Keratinocyte (primary cell): ENCODE results near the gene FPR1. TPM values are rescaled to one million over a fixed set of nuclear protein-coding genes. Genes with fewer than 3 reads are reported as not detected.

ENCODE experiments used
- DNase-seq: peaks from one replicate; pipeline ENCODE4 v3.0.0-alpha.2; 2011; ENCODE audit warnings: low read depth, missing footprints, low spot score
- FAIRE-seq: peaks from 2 replicates; lab custom pipeline; 2011; peaks lifted over from hg19 to GRCh38; lab: Jason Lieb, UNC
- H2AFZ ChIP-seq: 2 replicates; pipeline ENCODE4 v1.6.0; 2012; ENCODE audit warnings: low read length, control low read depth, inconsistent platforms; ENCODE audit not compliant: control insufficient read depth
- H3K27ac ChIP-seq: 2 replicates; pipeline ENCODE4 v1.5.1; 2011; ENCODE audit warnings: low read length; ENCODE audit not compliant: control insufficient read depth, insufficient read depth
- H3K27me3 ChIP-seq: 3 replicates; pipeline ENCODE4 v1.6.0; 2011; ENCODE audit warnings: low read length; ENCODE audit not compliant: control insufficient read depth, insufficient read depth; ENCODE audit errors: extremely low read depth
- H3K36me3 ChIP-seq, 2 experiments: 2 replicates in 1 of 2; 3 replicates in 1 of 2; pipeline ENCODE4 v1.5.1; 2011; ENCODE audit warnings: low read length in 2 of 2, mild to moderate bottlenecking in 1 of 2; ENCODE audit not compliant: control insufficient read depth in 2 of 2, insufficient read depth in 2 of 2; ENCODE audit errors: extremely low read depth in 1 of 2
- H3K4me1 ChIP-seq: 3 replicates; pipeline ENCODE4 v1.5.1; 2011; ENCODE audit warnings: low read length; ENCODE audit not compliant: control insufficient read depth, insufficient read depth; ENCODE audit errors: extremely low read depth
- H3K4me2 ChIP-seq: 3 replicates; pipeline ENCODE4 v1.6.0; 2011; ENCODE audit warnings: low read depth, low read length; ENCODE audit not compliant: control insufficient read depth, insufficient read depth; ENCODE audit errors: extremely low read depth
- H3K4me3 ChIP-seq, 3 experiments: fragments of 200-600 bp in 1 of 3; sonication (generic) in 1 of 3; 2 replicates in 2 of 3; 3 replicates in 1 of 3; pipeline ENCODE4 v1.5.1; 2011 to 2016; ENCODE audit warnings: low read length in 3 of 3, mild to moderate bottlenecking in 3 of 3, control low read depth in 2 of 3, inconsistent platforms in 1 of 3, low read depth in 1 of 3, mixed read lengths in 1 of 3, mixed run types in 1 of 3, moderate library complexity in 1 of 3; ENCODE audit not compliant: control insufficient read depth in 2 of 3, insufficient read depth in 2 of 3; ENCODE audit errors: extremely low read depth in 1 of 3
- H3K79me2 ChIP-seq: 2 replicates; pipeline ENCODE4 v1.6.0; 2012; ENCODE audit warnings: low read length; ENCODE audit not compliant: control insufficient read depth, insufficient read depth
- H3K9ac ChIP-seq: 3 replicates; pipeline ENCODE4 v1.6.0; 2011; ENCODE audit warnings: low read length; ENCODE audit not compliant: control insufficient read depth, insufficient read depth; ENCODE audit errors: extremely low read depth
- H3K9me1 ChIP-seq: 3 replicates; pipeline ENCODE4 v1.6.0; 2011; ENCODE audit warnings: low read length; ENCODE audit not compliant: control insufficient read depth, insufficient read depth; ENCODE audit errors: extremely low read depth
- H3K9me3 ChIP-seq: 2 replicates; pipeline ENCODE4 v1.5.1; 2012; ENCODE audit warnings: low read depth, low read length; ENCODE audit not compliant: control insufficient read depth
- H4K20me1 ChIP-seq: 3 replicates; pipeline ENCODE4 v1.6.0; 2011; ENCODE audit warnings: low read length; ENCODE audit not compliant: control insufficient read depth, insufficient read depth; ENCODE audit errors: extremely low read depth
- EZH2 ChIP-seq: IDR thresholded peaks from one replicate; pipeline ENCODE4 v1.6.1; 2012; ENCODE audit warnings: inconsistent platforms, mild to moderate bottlenecking, low read length, moderate library complexity
- dilution Hi-C: fragments of 300-500 bp; cut with MboI; formaldehyde crosslinking; loops from one replicate; pipeline ENCODE4 v1.7.0; 2020; ENCODE audit warnings: low sequenced_read_pairs; ENCODE audit not compliant: extremely low pct_ligation_motif_present
- polyA plus RNA-seq, 5 experiments: library from polyadenylated mRNA; depleted of rRNA in 3 of 5; stranded (reverse) in 3 of 5; stranded (forward) in 1 of 5; unstranded in 1 of 5; fragments of >200 nt; gene quantifications; 1 replicate in 1 of 5; 2 replicates in 3 of 5; 3 replicates in 1 of 5; pipeline versions ENCODE4 v1.2.1 to v1.2.3, GENCODE V29; 2011 to 2012; ENCODE audit warnings: missing spikeins in 2 of 5, low read depth in 1 of 5, low replicate concordance in 1 of 5
- TF ChIP-seq, protein P1 (sequence below), 3 experiments: IDR thresholded peaks in 1 of 3; conservative IDR thresholded peaks in 1 of 3; optimal IDR thresholded peaks in 1 of 3; 2 replicates in 2 of 3; 3 replicates in 1 of 3; pipeline versions ENCODE3 to v1.5.1; 2011; ENCODE audit warnings: low read length in 3 of 3, mild to moderate bottlenecking in 3 of 3, moderate library complexity in 2 of 3, control low read depth in 1 of 3, inconsistent platforms in 1 of 3; ENCODE audit not compliant: insufficient read depth in 2 of 3; ENCODE audit errors: extremely low read depth in 1 of 3

FPR1 gene
- polyA plus RNA-seq, 1 donor (not counting 4 experiments of a cell fraction or from before 2014, with no cell fraction given), result 2.4 TPM

DNA sequence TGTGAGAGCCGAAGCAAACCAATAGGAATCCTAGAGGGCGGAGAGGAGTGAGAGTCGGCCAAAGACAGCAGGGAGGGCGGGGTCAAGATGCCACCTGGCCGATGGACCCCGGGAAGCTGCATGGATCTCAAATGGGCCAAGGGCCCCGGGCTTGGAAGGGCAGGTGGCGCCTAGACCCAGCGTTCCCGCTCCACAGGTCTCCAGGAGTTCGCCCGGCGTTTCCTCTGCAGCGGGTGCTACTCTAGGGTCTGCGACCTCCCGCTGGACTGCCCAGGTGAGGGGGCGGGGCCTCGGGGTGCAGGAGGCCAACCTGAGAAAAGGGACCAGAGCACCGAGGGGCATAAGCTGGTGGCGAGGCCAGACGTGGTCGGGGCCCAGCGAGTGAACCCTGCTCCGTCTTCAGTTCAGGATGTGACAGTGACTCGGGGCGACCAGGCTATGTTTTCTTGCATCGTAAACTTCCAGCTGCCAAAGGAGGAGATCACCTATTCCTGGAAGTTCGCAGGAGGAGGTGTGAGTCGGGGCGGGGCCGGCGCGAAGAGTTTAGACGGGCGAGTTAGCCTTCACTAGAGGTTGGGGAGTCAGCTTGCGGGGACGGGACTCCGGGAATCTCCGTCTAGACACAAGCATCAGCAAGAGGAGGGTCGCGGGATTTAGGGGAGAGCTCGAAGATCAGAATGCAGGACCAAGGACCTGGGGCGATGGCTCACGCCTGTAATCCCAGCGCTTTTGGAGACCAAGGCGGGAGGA, 48.7 kb downstream of the FPR1 start:
- H3K4me3 ChIP-seq, result peak overlapping the region; percentile 62 to 83 (median 65)
- H3K79me2 ChIP-seq, result peaks cover 6% of the 10 kb centered on the region
- no peak for DNase-seq
- H3K27ac ChIP-seq, result peak overlapping the region; percentile 84
- FAIRE-seq, result peak; percentile 48
- H3K4me2 ChIP-seq, result peak overlapping the region; percentile 84
- H3K9me3 ChIP-seq, result no peaks in the 10 kb centered on the region
- peak overlapping the region; percentile 90 for H3K9ac ChIP-seq
- dilution Hi-C loops, result no loop called here
- H4K20me1 ChIP-seq, result peaks cover 5% of the 10 kb centered on the region
- H3K4me1 ChIP-seq, result peaks cover 24% of the 10 kb centered on the region
- TF ChIP-seq, protein P1, sequence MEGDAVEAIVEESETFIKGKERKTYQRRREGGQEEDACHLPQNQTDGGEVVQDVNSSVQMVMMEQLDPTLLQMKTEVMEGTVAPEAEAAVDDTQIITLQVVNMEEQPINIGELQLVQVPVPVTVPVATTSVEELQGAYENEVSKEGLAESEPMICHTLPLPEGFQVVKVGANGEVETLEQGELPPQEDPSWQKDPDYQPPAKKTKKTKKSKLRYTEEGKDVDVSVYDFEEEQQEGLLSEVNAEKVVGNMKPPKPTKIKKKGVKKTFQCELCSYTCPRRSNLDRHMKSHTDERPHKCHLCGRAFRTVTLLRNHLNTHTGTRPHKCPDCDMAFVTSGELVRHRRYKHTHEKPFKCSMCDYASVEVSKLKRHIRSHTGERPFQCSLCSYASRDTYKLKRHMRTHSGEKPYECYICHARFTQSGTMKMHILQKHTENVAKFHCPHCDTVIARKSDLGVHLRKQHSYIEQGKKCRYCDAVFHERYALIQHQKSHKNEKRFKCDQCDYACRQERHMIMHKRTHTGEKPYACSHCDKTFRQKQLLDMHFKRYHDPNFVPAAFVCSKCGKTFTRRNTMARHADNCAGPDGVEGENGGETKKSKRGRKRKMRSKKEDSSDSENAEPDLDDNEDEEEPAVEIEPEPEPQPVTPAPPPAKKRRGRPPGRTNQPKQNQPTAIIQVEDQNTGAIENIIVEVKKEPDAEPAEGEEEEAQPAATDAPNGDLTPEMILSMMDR (optimal IDR thresholded peaks at IDR 0.05 in 1 of 3, IDR thresholded peaks at IDR 0.05 in 1 of 3, conservative IDR thresholded peaks at IDR 0.05 in 1 of 3; ENCODE audit: extremely low read depth in 1 of 3, insufficient read depth in 2 of 3, low read length in 3 of 3), result no peak
- TF ChIP-seq EZH2, result no peak
- peaks cover 19 to 27% of the 10 kb centered on the region in 2 experiments for H3K36me3 ChIP-seq
- H2AFZ ChIP-seq, result no peak overlapping the region
- no peaks in the 10 kb centered on the region for H3K27me3 ChIP-seq
- H3K9me1 ChIP-seq, result peaks cover 2% of the 10 kb centered on the region

DNA sequence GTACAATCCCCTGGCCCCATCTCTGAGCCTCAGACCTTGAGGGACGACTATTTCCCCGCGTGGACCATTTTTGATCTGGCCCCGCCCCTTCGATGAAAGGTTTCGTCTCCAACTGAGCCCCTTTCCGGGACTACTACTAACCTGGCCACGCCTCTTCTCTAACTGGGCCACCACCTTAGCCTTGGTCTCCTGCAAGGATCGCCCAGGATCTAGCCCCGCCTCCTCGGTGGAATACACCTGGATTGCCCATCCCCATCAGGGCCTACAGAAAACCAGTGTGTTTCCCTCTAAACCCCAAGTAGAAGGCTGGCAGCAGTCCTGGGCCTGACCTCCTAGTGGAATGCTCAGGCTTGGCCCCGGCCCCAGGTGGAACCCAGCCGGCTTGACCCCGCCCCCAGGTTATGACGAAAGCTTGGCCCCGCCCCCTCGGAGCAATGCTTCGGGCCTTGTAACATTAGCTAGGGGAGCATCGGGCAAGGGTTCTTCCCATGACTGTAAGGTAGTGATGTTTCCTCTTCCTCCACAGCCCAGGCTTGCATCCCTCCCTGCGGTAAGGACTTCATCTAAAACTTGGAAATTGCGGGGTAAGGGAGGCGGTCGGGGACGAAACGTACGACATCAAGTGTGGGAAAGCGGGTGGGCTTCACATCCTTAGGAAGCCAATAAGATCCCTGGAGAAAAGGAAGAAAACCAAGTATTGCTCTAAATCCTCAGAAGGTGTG, 49.4 kb downstream of the FPR1 start:
- H3K9me1 ChIP-seq, result peaks cover 2% of the 10 kb centered on the region
- no peak for DNase-seq
- peak overlapping the region; percentile 90 for H3K9ac ChIP-seq
- no peaks in the 10 kb centered on the region for H3K27me3 ChIP-seq
- H3K79me2 ChIP-seq, result peaks cover 8% of the 10 kb centered on the region
- H2AFZ ChIP-seq, result peak overlapping the region; percentile 30
- H3K36me3 ChIP-seq, result peaks cover 20 to 32% of the 10 kb centered on the region in 2 experiments
- no peak for TF ChIP-seq EZH2
- TF ChIP-seq, protein P1 (optimal IDR thresholded peaks at IDR 0.05 in 1 of 3, IDR thresholded peaks at IDR 0.05 in 1 of 3, conservative IDR thresholded peaks at IDR 0.05 in 1 of 3; ENCODE audit: extremely low read depth in 1 of 3, insufficient read depth in 2 of 3, low read length in 3 of 3), result no peak
- peaks cover 24% of the 10 kb centered on the region for H3K4me1 ChIP-seq
- H3K4me2 ChIP-seq, result peak overlapping the region; percentile 84
- H4K20me1 ChIP-seq, result peaks cover 5% of the 10 kb centered on the region
- peak; percentile 82 for FAIRE-seq
- no peaks in the 10 kb centered on the region for H3K9me3 ChIP-seq
- peak overlapping the region; percentile 62 to 83 (median 65) for H3K4me3 ChIP-seq
- peak overlapping the region; percentile 84 for H3K27ac ChIP-seq
- dilution Hi-C loops, result no loop called here
